Gastroesophageal sphincter (tissue), 3 donors: ENCODE data around the gene COX10.

Experiments used
- EP300 ChIP-seq: sonication (generic); formaldehyde crosslinking; IDR thresholded peaks from one replicate; pipeline ENCODE4 v1.6.1; 2017; ENCODE audit warnings: antibody characterized with exemption, mild to moderate bottlenecking
- POLR2AphosphoS5 ChIP-seq: sonication (generic); formaldehyde crosslinking; IDR thresholded peaks from one replicate; pipeline ENCODE4 v1.6.1; 2017; ENCODE audit warnings: antibody characterized with exemption
- TF ChIP-seq, protein P1 (sequence below), 4 experiments: fragments of 200-600 bp in 2 of 4; fragments of 450-650 bp in 2 of 4; sonication (generic) in 1 of 4; IDR thresholded peaks; one replicate each; pipeline ENCODE4 v1.5.1; 2017 to 2019; ENCODE audit warnings: antibody characterized with exemption in 4 of 4, mild to moderate bottlenecking in 2 of 4, moderate library complexity in 2 of 4

DNA sequence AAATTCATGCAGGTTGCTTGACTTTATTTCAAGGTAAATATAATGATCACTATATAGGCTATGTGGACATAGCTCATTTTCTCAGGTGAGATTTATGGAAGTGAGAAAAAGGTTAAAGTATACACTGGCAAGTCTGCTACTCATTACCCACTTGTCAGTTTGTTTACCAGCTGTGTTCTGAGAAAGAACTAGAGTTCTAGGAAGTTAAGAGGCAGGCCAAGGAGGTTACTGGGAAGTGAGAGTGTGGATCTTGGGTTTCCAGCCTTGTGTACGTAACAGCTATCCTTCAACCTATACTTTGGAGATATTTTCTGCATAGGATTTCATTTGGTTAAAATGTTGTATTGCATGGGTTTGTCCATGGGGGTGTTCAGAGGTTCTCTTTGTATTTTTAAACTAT lies 31.9 kb upstream of the COX10 start:
- no peak for TF ChIP-seq EP300
- TF ChIP-seq, protein P1, sequence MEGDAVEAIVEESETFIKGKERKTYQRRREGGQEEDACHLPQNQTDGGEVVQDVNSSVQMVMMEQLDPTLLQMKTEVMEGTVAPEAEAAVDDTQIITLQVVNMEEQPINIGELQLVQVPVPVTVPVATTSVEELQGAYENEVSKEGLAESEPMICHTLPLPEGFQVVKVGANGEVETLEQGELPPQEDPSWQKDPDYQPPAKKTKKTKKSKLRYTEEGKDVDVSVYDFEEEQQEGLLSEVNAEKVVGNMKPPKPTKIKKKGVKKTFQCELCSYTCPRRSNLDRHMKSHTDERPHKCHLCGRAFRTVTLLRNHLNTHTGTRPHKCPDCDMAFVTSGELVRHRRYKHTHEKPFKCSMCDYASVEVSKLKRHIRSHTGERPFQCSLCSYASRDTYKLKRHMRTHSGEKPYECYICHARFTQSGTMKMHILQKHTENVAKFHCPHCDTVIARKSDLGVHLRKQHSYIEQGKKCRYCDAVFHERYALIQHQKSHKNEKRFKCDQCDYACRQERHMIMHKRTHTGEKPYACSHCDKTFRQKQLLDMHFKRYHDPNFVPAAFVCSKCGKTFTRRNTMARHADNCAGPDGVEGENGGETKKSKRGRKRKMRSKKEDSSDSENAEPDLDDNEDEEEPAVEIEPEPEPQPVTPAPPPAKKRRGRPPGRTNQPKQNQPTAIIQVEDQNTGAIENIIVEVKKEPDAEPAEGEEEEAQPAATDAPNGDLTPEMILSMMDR (IDR thresholded peaks at IDR 0.05), result no peak
- TF ChIP-seq POLR2AphosphoS5, result no peak
